Central memory CD8-positive, alpha-beta T cell (primary cell): ENCODE measurements around the gene IL1R1.

Experiments used
- ATAC-seq: fragments of 150-1000 bp; cut with Tn5 transposase; replicated peaks from 2 replicates; pipeline ENCODE4 v1.10.0; 2022; ENCODE audit warnings: mild to moderate bottlenecking, moderate FRiP score, moderate number of reproducible peaks; ENCODE audit not compliant: poor library complexity, severe bottlenecking; ENCODE audit errors: extremely low read depth
- DNase-seq, 2 donors: peaks; one replicate each; pipeline ENCODE4 v3.0.0; 2021; ENCODE audit warnings: low spot score in 2 of 2
- H3K27ac Mint-ChIP-seq: one replicate; pipeline ENCODE4 v1.8.0; 2022; ENCODE audit warnings: low read depth, mild to moderate bottlenecking, moderate library complexity, mixed read lengths
- H3K27me3 Mint-ChIP-seq: one replicate; pipeline ENCODE4 v1.8.0; 2022; ENCODE audit warnings: mixed read lengths
- H3K36me3 Mint-ChIP-seq: one replicate; pipeline ENCODE4 v1.8.0; 2022; ENCODE audit warnings: mild to moderate bottlenecking, moderate library complexity, mixed read lengths; ENCODE audit not compliant: insufficient read depth
- H3K4me1 Mint-ChIP-seq: one replicate; pipeline ENCODE4 v1.8.0; 2022; ENCODE audit warnings: mixed read lengths
- H3K4me3 Mint-ChIP-seq: one replicate; pipeline ENCODE4 v1.8.0; 2022; ENCODE audit warnings: mild to moderate bottlenecking, moderate library complexity, mixed read lengths
- H3K9me3 Mint-ChIP-seq: one replicate; pipeline ENCODE4 v1.8.0; 2022; ENCODE audit warnings: mixed read lengths

IL1R1 gene

GRCh38 chr2:102176172-102176571 is 33.6 kb downstream of the IL1R1 start:
- DNase-seq, result no peak

GRCh38 chr2:102177814-102178478 is 35.4 kb downstream of the IL1R1 start:
- Mint-ChIP-seq H3K4me3 (no peak overlapping the region), H3K27ac (no peak overlapping the region), H3K4me1 (no peaks in the 10 kb centered on the region), H3K27me3 (peaks cover 31% of the 10 kb centered on the region), H3K36me3 (no peaks in the 10 kb centered on the region), H3K9me3 (no peaks in the 10 kb centered on the region)
- ATAC-seq (no peak), DNase-seq (no peak)

More at GRCh38 chr2:102176172-102176571, 33.6 kb downstream of the IL1R1 start:
- Mint-ChIP-seq H3K36me3 (no peaks in the 10 kb centered on the region), H3K27me3 (peaks cover 18% of the 10 kb centered on the region), H3K9me3 (no peaks in the 10 kb centered on the region), H3K27ac (no peak overlapping the region), H3K4me3 (no peak overlapping the region), H3K4me1 (no peaks in the 10 kb centered on the region)
- ATAC-seq, result no peak

- Mint-ChIP-seq H3K9me3 (no peaks in the 10 kb centered on the region), H3K27ac (no peak overlapping the region), H3K4me1 (no peaks in the 10 kb centered on the region), H3K4me3 (no peak overlapping the region), H3K27me3 (peaks cover 38% of the 10 kb centered on the region), H3K36me3 (no peaks in the 10 kb centered on the region)
- no peak for DNase-seq
- ATAC-seq, result no peak
These were observed 36.5 kb downstream of the IL1R1 start for GRCh38 chr2:102179061-102179460.

GRCh38 chr2:102179788-102180686 is 37.5 kb downstream of the IL1R1 start:
- Mint-ChIP-seq H3K4me1 (no peaks in the 10 kb centered on the region), H3K36me3 (no peaks in the 10 kb centered on the region), H3K27ac (no peak overlapping the region), H3K27me3 (peaks cover 41% of the 10 kb centered on the region), H3K4me3 (no peak overlapping the region), H3K9me3 (no peaks in the 10 kb centered on the region)
- ATAC-seq, result no peak
- no peak for DNase-seq

- DNase-seq (no peak), ATAC-seq (no peak)
- Mint-ChIP-seq H3K36me3 (no peaks in the 10 kb centered on the region), H3K4me3 (no peak overlapping the region), H3K27me3 (peaks cover 41% of the 10 kb centered on the region), H3K4me1 (no peaks in the 10 kb centered on the region), H3K27ac (no peak overlapping the region), H3K9me3 (no peaks in the 10 kb centered on the region)
These were observed 38.1 kb downstream of the IL1R1 start for GRCh38 chr2:102180687-102180999.

GRCh38 chr2:102181376-102181775 is 38.8 kb downstream of the IL1R1 start:
- Mint-ChIP-seq H3K27me3 (peaks cover 41% of the 10 kb centered on the region), H3K4me1 (no peaks in the 10 kb centered on the region), H3K4me3 (no peak overlapping the region), H3K27ac (no peak overlapping the region), H3K36me3 (no peaks in the 10 kb centered on the region), H3K9me3 (no peaks in the 10 kb centered on the region)
- no peak for ATAC-seq
- DNase-seq, result no peak

GRCh38 chr2:102181919-102182635 is 39.5 kb downstream of the IL1R1 start:
- no peak for ATAC-seq
- H3K4me1 Mint-ChIP-seq, result no peaks in the 10 kb centered on the region
- H3K4me3 Mint-ChIP-seq, result no peak overlapping the region
- H3K27ac Mint-ChIP-seq, result no peak overlapping the region
- peaks cover 41% of the 10 kb centered on the region for H3K27me3 Mint-ChIP-seq
- no peak for DNase-seq
- H3K9me3 Mint-ChIP-seq, result no peaks in the 10 kb centered on the region
- no peaks in the 10 kb centered on the region for H3K36me3 Mint-ChIP-seq

- ATAC-seq (no peak), DNase-seq (no peak)
- Mint-ChIP-seq H3K4me3 (no peak overlapping the region), H3K4me1 (peaks cover 4% of the 10 kb centered on the region), H3K9me3 (no peaks in the 10 kb centered on the region), H3K36me3 (no peaks in the 10 kb centered on the region), H3K27ac (no peak overlapping the region), H3K27me3 (peaks cover 47% of the 10 kb centered on the region)
These were observed 41.5 kb downstream of the IL1R1 start for GRCh38 chr2:102184018-102184417.

- Mint-ChIP-seq H3K4me1 (peaks cover 4% of the 10 kb centered on the region), H3K27ac (no peak overlapping the region), H3K9me3 (no peaks in the 10 kb centered on the region), H3K4me3 (no peak overlapping the region), H3K36me3 (no peaks in the 10 kb centered on the region), H3K27me3 (peaks cover 47% of the 10 kb centered on the region)
- DNase-seq (no peak), ATAC-seq (no peak)
These were observed 42.0 kb downstream of the IL1R1 start for GRCh38 chr2:102184568-102184967.

GRCh38 chr2:102185347-102185746 is 42.8 kb downstream of the IL1R1 start:
- DNase-seq (no peak), ATAC-seq (no peak)
- H3K4me1 Mint-ChIP-seq, result peaks cover 4% of the 10 kb centered on the region
- no peak overlapping the region for H3K27ac Mint-ChIP-seq
- H3K4me3 Mint-ChIP-seq, result no peak overlapping the region
- no peaks in the 10 kb centered on the region for H3K36me3 Mint-ChIP-seq
- no peaks in the 10 kb centered on the region for H3K9me3 Mint-ChIP-seq
- H3K27me3 Mint-ChIP-seq, result peaks cover 47% of the 10 kb centered on the region

- DNase-seq, result no peak
- H3K4me1 Mint-ChIP-seq, result peaks cover 4% of the 10 kb centered on the region
These were observed 44.4 kb downstream of the IL1R1 start, which contains the start of gene IL1RL2 for GRCh38 chr2:102186791-102187495. Gene IL1RL2, plus strand, starts transcription at chr2:102187023. Its CDS starts 845 bp downstream, at chr2:102187868.

GRCh38 chr2:102187496-102188150 is 45.1 kb downstream of the IL1R1 start:
- ATAC-seq, result no peak
- DNase-seq, result no peak
- Mint-ChIP-seq H3K4me3 (peak overlapping the region; percentile 18), H3K9me3 (no peaks in the 10 kb centered on the region), H3K4me1 (peaks cover 4% of the 10 kb centered on the region), H3K27me3 (peaks cover 34% of the 10 kb centered on the region), H3K27ac (no peak overlapping the region), H3K36me3 (no peaks in the 10 kb centered on the region)

More at GRCh38 chr2:102186791-102187495, 44.4 kb downstream of the IL1R1 start, which contains the start of gene IL1RL2:
- H3K27me3 Mint-ChIP-seq, result peaks cover 32% of the 10 kb centered on the region
- H3K27ac Mint-ChIP-seq, result no peak within 1 kb of the TSS
- H3K9me3 Mint-ChIP-seq, result no peaks in the 10 kb centered on the region
- H3K4me3 Mint-ChIP-seq, result peak within 1 kb of the TSS; percentile 18
- no peaks in the 10 kb centered on the region for H3K36me3 Mint-ChIP-seq
- ATAC-seq, result no peak
